HepG2 (cell line): ENCODE results near the gene PCGF2. TPM values are rescaled to one million over a fixed set of nuclear protein-coding genes. Genes with fewer than 3 reads are reported as not detected.

ENCODE experiments used
- AKAP8 ChIP-seq: sonication (generic); formaldehyde crosslinking; IDR thresholded peaks from 2 replicates; pipeline ENCODE4 v1.5.1; 2020; ENCODE audit warnings: mild to moderate bottlenecking, missing genetic modification reagents
- BRD4 ChIP-seq: sonication (generic); formaldehyde crosslinking; IDR thresholded peaks from 2 replicates; pipeline ENCODE4 v1.4.0; 2020; ENCODE audit warnings: missing genetic modification reagents
- GLI4 ChIP-seq: sonication (generic); formaldehyde crosslinking; IDR thresholded peaks from 2 replicates; pipeline ENCODE4 v1.5.1; 2020; ENCODE audit warnings: missing genetic modification reagents, mild to moderate bottlenecking, moderate library complexity, borderline replicate concordance
- HOXD1 ChIP-seq: sonication (generic); formaldehyde crosslinking; IDR thresholded peaks from 2 replicates; pipeline ENCODE4 v1.5.0; 2020; ENCODE audit warnings: missing genetic modification reagents
- KLF12 ChIP-seq: sonication (generic); formaldehyde crosslinking; IDR thresholded peaks from 2 replicates; pipeline ENCODE4 v1.4.0; 2020; ENCODE audit warnings: missing genetic modification reagents, borderline replicate concordance
- MTF1 ChIP-seq: sonication (generic); formaldehyde crosslinking; IDR thresholded peaks from 2 replicates; pipeline ENCODE4 v1.5.0; 2020; ENCODE audit warnings: missing genetic modification reagents
- TBX3 ChIP-seq: fragments of 450-650 bp; IDR thresholded peaks from 2 replicates; pipeline ENCODE4 v1.6.1; 2017; ENCODE audit warnings: antibody characterized with exemption, mild to moderate bottlenecking, inconsistent platforms, borderline replicate concordance
- ZNF10 ChIP-seq: sonication (generic); formaldehyde crosslinking; IDR thresholded peaks from 2 replicates; pipeline ENCODE4 v1.4.0; 2020; ENCODE audit warnings: mild to moderate bottlenecking, low read depth, missing genetic modification reagents, borderline replicate concordance
- ZNF12 ChIP-seq: sonication (generic); formaldehyde crosslinking; IDR thresholded peaks from 2 replicates; pipeline ENCODE4 v1.5.0; 2020; ENCODE audit warnings: missing genetic modification reagents
- ZNF572 ChIP-seq: sonication (generic); formaldehyde crosslinking; IDR thresholded peaks from 2 replicates; pipeline ENCODE4 v1.5.1; 2020; ENCODE audit warnings: mild to moderate bottlenecking, missing genetic modification reagents
- ZNF713 ChIP-seq: sonication (generic); formaldehyde crosslinking; IDR thresholded peaks from 2 replicates; pipeline ENCODE4 v1.4.0; 2020; ENCODE audit warnings: mild to moderate bottlenecking, missing genetic modification reagents
- ZSCAN22 ChIP-seq: sonication (generic); formaldehyde crosslinking; IDR thresholded peaks from 2 replicates; pipeline ENCODE4 v1.4.0; 2020; ENCODE audit warnings: mild to moderate bottlenecking, missing genetic modification reagents
- polyA plus RNA-seq, 8 experiments: library from polyadenylated mRNA; depleted of rRNA in 3 of 8; stranded (reverse) in 7 of 8; unstranded in 1 of 8; fragments of >200 nt; fragmentation: Illumina TruSeq in 4 of 8; extraction: Trizol in 4 of 8; gene quantifications; 2 replicates each; pipeline versions ENCODE4 v1.2.1 to v1.2.3, GENCODE V29; 2011 to 2016; ENCODE audit warnings: low read depth in 4 of 8, missing spikeins in 1 of 8, mixed read lengths in 1 of 8; ENCODE audit not compliant: insufficient read depth in 1 of 8
- total RNA-seq, 5 experiments: library from RNA; depleted of rRNA; stranded (reverse); fragments of >200 nt; fragmentation: Illumina TruSeq; extraction: Trizol; gene quantifications; 2 replicates each; pipeline ENCODE4 v1.2.3, GENCODE V29; 2016; ENCODE audit warnings: low read depth in 1 of 5
- TF ChIP-seq, protein P1 (sequence below): sonication (generic); formaldehyde crosslinking; IDR thresholded peaks from 2 replicates; pipeline ENCODE4 v1.5.0; 2020; ENCODE audit warnings: mild to moderate bottlenecking, low read depth, missing genetic modification reagents, borderline replicate concordance
- TF ChIP-seq, protein P2 (sequence below): sonication (generic); formaldehyde crosslinking; IDR thresholded peaks from 2 replicates; pipeline ENCODE4 v1.5.1; 2020; ENCODE audit warnings: mild to moderate bottlenecking, missing genetic modification reagents
- TF ChIP-seq, protein P3 (sequence below): fragments of 450-650 bp; IDR thresholded peaks from 2 replicates; pipeline ENCODE4 v1.6.1; 2017
- TF ChIP-seq, protein P4 (sequence below), 2 experiments: sonication (generic) in 1 of 2; formaldehyde crosslinking in 1 of 2; IDR thresholded peaks; 2 replicates each; pipeline versions ENCODE4 v1.5.1 to v1.6.1; 2011 to 2020; ENCODE audit warnings: borderline replicate concordance in 1 of 2, low read depth in 1 of 2, low read length in 1 of 2, mild to moderate bottlenecking in 1 of 2, missing genetic modification reagents in 1 of 2, moderate library complexity in 1 of 2
- TF ChIP-seq, protein P5 (sequence below): sonication (generic); formaldehyde crosslinking; IDR thresholded peaks from 2 replicates; pipeline ENCODE4 v1.4.0; 2020; ENCODE audit warnings: missing genetic modification reagents

Gene PCGF2
- total and polyA plus RNA-seq, 2 of the 13 experiments (the other 11 are each of a cell fraction or from before 2014, with no cell fraction given): 11.6 to 29.4 TPM

DNA sequence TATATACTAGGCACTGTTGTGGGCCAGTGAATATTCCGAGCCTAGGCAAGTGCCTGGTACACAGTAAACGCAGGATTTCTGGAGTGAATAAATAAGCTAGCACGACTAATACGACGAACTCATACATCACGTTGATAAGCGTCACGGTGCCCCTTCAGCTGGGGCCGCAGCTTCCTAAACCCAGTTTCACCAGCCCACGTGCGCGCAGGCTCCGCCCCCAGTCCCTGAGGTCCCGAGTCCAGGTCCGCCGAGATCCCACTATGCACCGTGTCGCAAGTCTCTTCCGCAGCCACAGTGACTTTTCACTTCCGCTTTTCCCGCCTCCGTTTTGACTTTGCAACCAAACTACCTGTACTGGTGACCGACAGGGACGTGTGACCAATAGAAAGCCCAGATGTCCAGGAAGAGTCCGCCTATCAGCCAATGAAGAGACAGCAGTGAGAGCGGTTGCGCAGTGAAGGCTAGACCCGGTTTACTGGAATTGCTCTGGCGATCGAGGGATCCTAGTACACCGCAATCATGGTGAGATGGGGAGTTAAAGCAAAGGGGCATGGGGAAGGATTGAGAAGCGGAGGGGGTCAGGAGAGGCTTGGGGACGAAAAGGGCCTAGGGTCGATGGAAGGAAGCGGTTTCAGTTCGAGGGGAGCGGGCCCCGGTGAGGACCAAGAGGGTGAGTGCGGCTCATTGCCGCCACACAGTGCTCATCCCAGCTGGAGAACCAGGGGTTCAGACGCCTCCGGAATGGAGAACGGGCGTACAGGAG is 4.4 kb upstream of the PCGF2 start, which contains the start of gene PSMB3 (continued):
- no peak; the same call in none of the 2 replicates for TF ChIP-seq TBX3
- TF ChIP-seq ZNF713 (CRISPR knock-in tag): 0 out of 2 replicates have a peak, but pooled peaks have one; percentile 16
- TF ChIP-seq, protein P1, sequence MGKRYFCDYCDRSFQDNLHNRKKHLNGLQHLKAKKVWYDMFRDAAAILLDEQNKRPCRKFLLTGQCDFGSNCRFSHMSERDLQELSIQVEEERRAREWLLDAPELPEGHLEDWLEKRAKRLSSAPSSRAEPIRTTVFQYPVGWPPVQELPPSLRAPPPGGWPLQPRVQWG (CRISPR knock-in tag): no peak
- TF ChIP-seq BRD4 (CRISPR knock-in tag): peak; percentile 47; the same call in 1 of the 2 replicates
- TF ChIP-seq GLI4 (CRISPR knock-in tag): peak; percentile 77; the same call in 1 of the 2 replicates
- TF ChIP-seq, protein P2, sequence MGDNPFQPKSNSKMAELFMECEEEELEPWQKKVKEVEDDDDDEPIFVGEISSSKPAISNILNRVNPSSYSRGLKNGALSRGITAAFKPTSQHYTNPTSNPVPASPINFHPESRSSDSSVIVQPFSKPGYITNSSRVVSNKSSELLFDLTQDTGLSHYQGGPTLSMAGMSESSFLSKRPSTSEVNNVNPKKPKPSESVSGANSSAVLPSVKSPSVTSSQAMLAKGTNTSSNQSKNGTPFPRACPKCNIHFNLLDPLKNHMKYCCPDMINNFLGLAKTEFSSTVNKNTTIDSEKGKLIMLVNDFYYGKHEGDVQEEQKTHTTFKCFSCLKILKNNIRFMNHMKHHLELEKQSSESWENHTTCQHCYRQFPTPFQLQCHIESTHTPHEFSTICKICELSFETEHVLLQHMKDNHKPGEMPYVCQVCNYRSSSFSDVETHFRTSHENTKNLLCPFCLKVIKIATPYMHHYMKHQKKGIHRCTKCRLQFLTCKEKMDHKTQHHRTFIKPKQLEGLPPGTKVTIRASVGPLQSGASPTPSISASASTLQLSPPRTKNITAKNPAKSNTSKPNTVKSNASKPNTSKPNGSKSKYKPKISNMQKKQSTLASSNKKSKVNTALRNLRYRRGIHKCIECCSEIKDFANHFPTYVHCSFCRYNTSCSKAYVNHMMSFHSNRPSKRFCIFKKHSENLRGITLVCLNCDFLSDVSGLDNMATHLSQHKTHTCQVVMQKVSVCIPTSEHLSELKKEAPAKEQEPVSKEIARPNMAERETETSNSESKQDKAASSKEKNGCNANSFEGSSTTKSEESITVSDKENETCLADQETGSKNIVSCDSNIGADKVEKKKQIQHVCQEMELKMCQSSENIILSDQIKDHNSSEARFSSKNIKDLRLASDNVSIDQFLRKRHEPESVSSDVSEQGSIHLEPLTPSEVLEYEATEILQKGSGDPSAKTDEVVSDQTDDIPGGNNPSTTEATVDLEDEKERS: peak; percentile 18
- no peak for TF ChIP-seq ZNF10 (CRISPR knock-in tag)
- TF ChIP-seq HOXD1 (CRISPR knock-in tag): peak; percentile 76
- no peak for TF ChIP-seq ZNF572 (CRISPR knock-in tag)
- TF ChIP-seq, protein P3, sequence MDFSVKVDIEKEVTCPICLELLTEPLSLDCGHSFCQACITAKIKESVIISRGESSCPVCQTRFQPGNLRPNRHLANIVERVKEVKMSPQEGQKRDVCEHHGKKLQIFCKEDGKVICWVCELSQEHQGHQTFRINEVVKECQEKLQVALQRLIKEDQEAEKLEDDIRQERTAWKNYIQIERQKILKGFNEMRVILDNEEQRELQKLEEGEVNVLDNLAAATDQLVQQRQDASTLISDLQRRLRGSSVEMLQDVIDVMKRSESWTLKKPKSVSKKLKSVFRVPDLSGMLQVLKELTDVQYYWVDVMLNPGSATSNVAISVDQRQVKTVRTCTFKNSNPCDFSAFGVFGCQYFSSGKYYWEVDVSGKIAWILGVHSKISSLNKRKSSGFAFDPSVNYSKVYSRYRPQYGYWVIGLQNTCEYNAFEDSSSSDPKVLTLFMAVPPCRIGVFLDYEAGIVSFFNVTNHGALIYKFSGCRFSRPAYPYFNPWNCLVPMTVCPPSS: no peak
- peak; percentile 61; the same call in 1 of the 2 replicates for TF ChIP-seq ZSCAN22 (CRISPR knock-in tag)
- peak; percentile 69; the same call in 1 of the 2 replicates for TF ChIP-seq KLF12
- peak; percentile 84; the same call in 1 of the 2 replicates for TF ChIP-seq AKAP8 (CRISPR knock-in tag)
- TF ChIP-seq, protein P4, sequence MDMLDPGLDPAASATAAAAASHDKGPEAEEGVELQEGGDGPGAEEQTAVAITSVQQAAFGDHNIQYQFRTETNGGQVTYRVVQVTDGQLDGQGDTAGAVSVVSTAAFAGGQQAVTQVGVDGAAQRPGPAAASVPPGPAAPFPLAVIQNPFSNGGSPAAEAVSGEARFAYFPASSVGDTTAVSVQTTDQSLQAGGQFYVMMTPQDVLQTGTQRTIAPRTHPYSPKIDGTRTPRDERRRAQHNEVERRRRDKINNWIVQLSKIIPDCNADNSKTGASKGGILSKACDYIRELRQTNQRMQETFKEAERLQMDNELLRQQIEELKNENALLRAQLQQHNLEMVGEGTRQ (IDR thresholded peaks at IDR 0.05; ENCODE audit: low read depth, low read length): peak; percentile 84
- TF ChIP-seq, protein P4 (CRISPR knock-in tag; IDR thresholded peaks at IDR 0.05; ENCODE audit: borderline replicate concordance): peak; percentile 87; the same call in 1 of the 2 replicates
- TF ChIP-seq MTF1 (CRISPR knock-in tag): no peak
- TF ChIP-seq, protein P5, sequence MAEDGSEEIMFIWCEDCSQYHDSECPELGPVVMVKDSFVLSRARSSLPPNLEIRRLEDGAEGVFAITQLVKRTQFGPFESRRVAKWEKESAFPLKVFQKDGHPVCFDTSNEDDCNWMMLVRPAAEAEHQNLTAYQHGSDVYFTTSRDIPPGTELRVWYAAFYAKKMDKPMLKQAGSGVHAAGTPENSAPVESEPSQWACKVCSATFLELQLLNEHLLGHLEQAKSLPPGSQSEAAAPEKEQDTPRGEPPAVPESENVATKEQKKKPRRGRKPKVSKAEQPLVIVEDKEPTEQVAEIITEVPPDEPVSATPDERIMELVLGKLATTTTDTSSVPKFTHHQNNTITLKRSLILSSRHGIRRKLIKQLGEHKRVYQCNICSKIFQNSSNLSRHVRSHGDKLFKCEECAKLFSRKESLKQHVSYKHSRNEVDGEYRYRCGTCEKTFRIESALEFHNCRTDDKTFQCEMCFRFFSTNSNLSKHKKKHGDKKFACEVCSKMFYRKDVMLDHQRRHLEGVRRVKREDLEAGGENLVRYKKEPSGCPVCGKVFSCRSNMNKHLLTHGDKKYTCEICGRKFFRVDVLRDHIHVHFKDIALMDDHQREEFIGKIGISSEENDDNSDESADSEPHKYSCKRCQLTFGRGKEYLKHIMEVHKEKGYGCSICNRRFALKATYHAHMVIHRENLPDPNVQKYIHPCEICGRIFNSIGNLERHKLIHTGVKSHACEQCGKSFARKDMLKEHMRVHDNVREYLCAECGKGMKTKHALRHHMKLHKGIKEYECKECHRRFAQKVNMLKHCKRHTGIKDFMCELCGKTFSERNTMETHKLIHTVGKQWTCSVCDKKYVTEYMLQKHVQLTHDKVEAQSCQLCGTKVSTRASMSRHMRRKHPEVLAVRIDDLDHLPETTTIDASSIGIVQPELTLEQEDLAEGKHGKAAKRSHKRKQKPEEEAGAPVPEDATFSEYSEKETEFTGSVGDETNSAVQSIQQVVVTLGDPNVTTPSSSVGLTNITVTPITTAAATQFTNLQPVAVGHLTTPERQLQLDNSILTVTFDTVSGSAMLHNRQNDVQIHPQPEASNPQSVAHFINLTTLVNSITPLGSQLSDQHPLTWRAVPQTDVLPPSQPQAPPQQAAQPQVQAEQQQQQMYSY (CRISPR knock-in tag): no peak; the same call in 1 of the 2 replicates
- peak; percentile 35 for TF ChIP-seq ZNF12
